Duodenal mucosa (tissue), 2 donors: ENCODE results near the gene RBP3.

Source experiments
- H3K27ac ChIP-seq: one replicate; pipeline ENCODE4 v1.7.0; 2013; ENCODE audit warnings: low read depth, low read length
- H3K27me3 ChIP-seq, 2 donors: one replicate each; pipeline ENCODE4 v1.7.0; 2013; ENCODE audit warnings: low read length in 2 of 2, control low read depth in 1 of 2; ENCODE audit not compliant: insufficient read depth in 2 of 2, control insufficient read depth in 1 of 2
- H3K36me3 ChIP-seq, 2 donors: one replicate each; pipeline ENCODE4 v1.7.0; 2013; ENCODE audit warnings: low read length in 2 of 2, control low read depth in 1 of 2; ENCODE audit not compliant: insufficient read depth in 2 of 2, control insufficient read depth in 1 of 2
- H3K4me1 ChIP-seq, 2 donors: one replicate each; pipeline ENCODE4 v1.7.0; 2013; ENCODE audit warnings: low read length in 2 of 2, control low read depth in 1 of 2; ENCODE audit not compliant: insufficient read depth in 2 of 2, control insufficient read depth in 1 of 2
- H3K4me3 ChIP-seq, 2 donors: one replicate each; pipeline ENCODE4 v1.7.0; 2013; ENCODE audit warnings: low read length in 2 of 2, low read depth in 1 of 2
- H3K9ac ChIP-seq, 2 donors: one replicate each; pipeline ENCODE4 v1.7.0; 2013; ENCODE audit warnings: low read length in 2 of 2, low read depth in 1 of 2
- H3K9me3 ChIP-seq, 2 donors: one replicate each; pipeline ENCODE4 v1.7.0; 2013; ENCODE audit warnings: low read length in 2 of 2, control low read depth in 1 of 2; ENCODE audit not compliant: control insufficient read depth in 1 of 2

Gene RBP3

DNA sequence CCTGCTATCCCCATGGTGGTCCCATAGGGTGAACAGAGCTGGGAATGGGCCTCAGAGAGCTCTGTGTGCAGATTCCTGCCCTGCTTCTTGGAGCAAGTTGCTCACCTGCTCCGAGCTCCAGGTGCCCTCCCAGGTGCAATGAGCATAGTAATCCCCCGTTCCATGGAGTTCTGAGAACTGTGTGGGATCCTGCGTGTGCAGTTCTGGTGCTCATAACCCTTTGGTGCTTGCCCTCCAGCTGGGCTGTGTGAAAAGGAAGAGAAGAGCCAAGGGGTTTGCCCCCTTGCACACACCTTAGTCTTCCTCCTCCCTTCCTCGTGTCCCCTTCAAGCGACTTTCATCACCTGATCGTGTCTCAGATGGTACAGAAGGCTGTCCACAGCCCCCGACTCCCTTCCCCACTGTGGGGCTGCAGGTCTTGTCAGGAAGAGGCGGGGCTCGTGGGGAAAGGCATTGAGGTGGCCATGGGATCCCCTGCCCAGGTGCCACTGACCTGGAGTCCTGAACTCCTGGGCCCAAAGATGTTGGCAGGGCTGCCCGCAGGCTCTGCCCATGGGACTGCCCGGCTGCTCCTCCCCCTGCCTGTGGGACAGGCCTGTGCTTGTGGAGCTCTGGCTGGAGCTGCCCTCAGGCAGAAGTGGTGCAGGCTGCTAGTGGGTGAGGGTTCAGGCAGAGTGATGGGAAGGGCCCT, 57.8 kb downstream of the RBP3 start:
- Histone ChIP-seq H3K9me3 (no peaks in the 10 kb centered on the region), H3K36me3 (no peaks in the 10 kb centered on the region), H3K27me3 (no peaks in the 10 kb centered on the region), H3K27ac (no peak overlapping the region), H3K4me3 (no peak overlapping the region), H3K4me1 (peaks cover 17 to 28% of the 10 kb centered on the region in 2 donors), H3K9ac (no peak overlapping the region)

DNA sequence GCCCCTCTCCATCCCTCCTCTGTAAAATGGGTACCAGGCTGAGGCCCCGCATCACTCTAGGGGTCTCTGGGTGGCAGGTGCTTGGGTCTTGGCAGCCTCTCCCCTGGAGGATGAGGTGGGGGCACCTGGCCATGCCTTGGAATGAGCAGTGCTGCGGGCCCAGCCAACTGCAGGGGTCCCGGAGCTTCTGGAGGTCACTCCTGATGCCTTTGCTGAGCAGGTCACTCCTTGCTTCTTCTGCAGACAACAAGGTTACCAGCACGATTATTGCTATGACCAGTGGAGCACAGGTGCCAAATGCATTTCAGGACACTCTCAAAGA, 58.3 kb downstream of the RBP3 start:
- Histone ChIP-seq H3K36me3 (no peaks in the 10 kb centered on the region), H3K4me1 (peaks cover 17 to 28% of the 10 kb centered on the region in 2 donors), H3K9ac (no peak overlapping the region), H3K9me3 (no peaks in the 10 kb centered on the region), H3K4me3 (no peak overlapping the region), H3K27ac (no peak overlapping the region), H3K27me3 (no peaks in the 10 kb centered on the region)

DNA sequence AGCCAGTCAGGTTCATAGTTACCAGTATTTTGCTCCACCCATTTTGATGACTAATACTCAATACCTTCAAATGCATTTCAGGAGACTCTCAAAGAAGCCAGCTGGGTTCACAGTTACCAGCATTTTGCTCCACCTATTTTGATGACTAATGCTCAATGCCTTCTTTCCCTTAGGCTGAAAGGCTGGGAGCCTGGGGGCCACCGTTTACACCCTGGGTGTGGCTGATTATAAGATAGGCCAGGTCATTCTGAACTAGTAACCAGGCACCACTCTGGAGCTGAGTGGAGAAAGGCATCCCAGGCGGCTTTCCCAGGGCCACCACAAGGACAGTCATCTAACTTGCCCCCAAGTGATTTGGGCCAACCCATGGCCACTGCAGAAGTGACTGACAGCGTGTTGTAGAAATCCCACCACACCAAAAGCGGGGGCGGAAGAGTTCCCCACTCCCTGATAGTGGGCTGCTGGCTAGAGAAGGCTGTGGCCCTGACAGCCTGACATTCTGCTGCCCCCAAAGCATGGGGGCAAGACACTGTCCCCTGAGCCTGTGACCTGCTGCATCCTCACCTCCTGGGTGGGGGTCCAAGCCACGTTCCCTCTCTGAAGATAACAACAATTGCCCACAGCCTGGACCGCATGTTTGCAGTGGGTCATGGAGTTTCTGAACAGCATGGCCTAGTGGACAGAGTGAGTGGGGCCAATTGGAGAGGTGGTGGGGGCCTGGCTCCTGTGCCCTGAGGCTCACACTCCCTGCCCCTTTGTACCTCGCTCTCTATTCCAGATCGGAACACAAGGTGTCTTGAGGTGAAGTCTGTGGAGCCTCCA, 58.9 kb downstream of the RBP3 start:
- no peak overlapping the region for H3K9ac ChIP-seq
- no peak overlapping the region for H3K27ac ChIP-seq
- H3K9me3 ChIP-seq, result no peaks in the 10 kb centered on the region

More for the DNA sequence above, 58.9 kb downstream of the RBP3 start:
- H3K27me3 ChIP-seq, result no peaks in the 10 kb centered on the region
- H3K4me3 ChIP-seq, result no peak overlapping the region
- H3K36me3 ChIP-seq, result no peaks in the 10 kb centered on the region
- peaks cover 17 to 28% of the 10 kb centered on the region in 2 donors for H3K4me1 ChIP-seq
